Retinal pigment epithelial cell (primary cell): Measurements from ENCODE around the gene GRXCR1.
A peak's percentile ranks its signal among the peaks of the same experiment; 100 is the strongest.

Experiments used
- DNase-seq: peaks from one replicate; pipeline ENCODE4 v3.0.0-alpha.2; 2010; ENCODE audit warnings: low read depth
- H3K4me3 ChIP-seq: 2 replicates; pipeline ENCODE4 v1.5.1; 2011; ENCODE audit warnings: mild to moderate bottlenecking, low read length, control low read depth, moderate library complexity
- TF ChIP-seq, protein P1 (sequence below): conservative IDR thresholded peaks from 2 replicates; pipeline ENCODE4 v1.5.1; 2011; ENCODE audit warnings: low read depth, low read length, control low read depth, inconsistent platforms

GRXCR1 gene

GRCh38 chr4:42925921-42926320 lies 33.4 kb downstream of the GRXCR1 start:
- DNase-seq = no peak
- TF ChIP-seq, protein P1, sequence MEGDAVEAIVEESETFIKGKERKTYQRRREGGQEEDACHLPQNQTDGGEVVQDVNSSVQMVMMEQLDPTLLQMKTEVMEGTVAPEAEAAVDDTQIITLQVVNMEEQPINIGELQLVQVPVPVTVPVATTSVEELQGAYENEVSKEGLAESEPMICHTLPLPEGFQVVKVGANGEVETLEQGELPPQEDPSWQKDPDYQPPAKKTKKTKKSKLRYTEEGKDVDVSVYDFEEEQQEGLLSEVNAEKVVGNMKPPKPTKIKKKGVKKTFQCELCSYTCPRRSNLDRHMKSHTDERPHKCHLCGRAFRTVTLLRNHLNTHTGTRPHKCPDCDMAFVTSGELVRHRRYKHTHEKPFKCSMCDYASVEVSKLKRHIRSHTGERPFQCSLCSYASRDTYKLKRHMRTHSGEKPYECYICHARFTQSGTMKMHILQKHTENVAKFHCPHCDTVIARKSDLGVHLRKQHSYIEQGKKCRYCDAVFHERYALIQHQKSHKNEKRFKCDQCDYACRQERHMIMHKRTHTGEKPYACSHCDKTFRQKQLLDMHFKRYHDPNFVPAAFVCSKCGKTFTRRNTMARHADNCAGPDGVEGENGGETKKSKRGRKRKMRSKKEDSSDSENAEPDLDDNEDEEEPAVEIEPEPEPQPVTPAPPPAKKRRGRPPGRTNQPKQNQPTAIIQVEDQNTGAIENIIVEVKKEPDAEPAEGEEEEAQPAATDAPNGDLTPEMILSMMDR = no peak
- H3K4me3 ChIP-seq = no peak overlapping the region

GRCh38 chr4:42927946-42928345 lies 35.4 kb downstream of the GRXCR1 start:
- peak; percentile 83 for DNase-seq
- no peak overlapping the region for H3K4me3 ChIP-seq
- TF ChIP-seq, protein P1 = no peak

GRCh38 chr4:42928582-42928981 lies 36.1 kb downstream of the GRXCR1 start:
- TF ChIP-seq, protein P1 = no peak
- H3K4me3 ChIP-seq = no peak overlapping the region
- no peak for DNase-seq

- DNase-seq = no peak
- TF ChIP-seq, protein P1 = no peak
- H3K4me3 ChIP-seq = no peak overlapping the region
Observed at GRCh38 chr4:42942216-42942615, 49.7 kb downstream of the GRXCR1 start.

- no peak for DNase-seq
- TF ChIP-seq, protein P1 = no peak
- H3K4me3 ChIP-seq = no peak overlapping the region
Observed at GRCh38 chr4:42945874-42946273, 53.4 kb downstream of the GRXCR1 start.

DNA sequence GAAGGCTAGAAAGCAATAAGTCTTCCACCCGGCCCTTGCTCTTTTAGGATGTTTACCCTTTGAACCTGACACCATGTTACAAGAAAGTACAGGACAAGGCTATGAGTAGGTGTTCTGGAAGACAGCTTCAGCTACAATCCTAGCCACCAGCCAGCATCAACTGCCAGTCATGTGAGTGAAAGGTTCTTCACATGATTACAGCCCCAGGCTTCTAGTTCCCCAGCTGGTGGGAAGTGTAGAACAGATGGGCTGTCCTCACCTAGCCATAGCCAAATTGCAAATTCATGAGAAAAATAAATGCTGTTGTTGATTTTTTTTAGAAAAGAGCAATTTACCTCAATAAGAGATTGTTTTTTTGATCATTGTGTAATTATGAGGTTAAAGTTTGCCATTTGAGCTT lies 60.8 kb downstream of the GRXCR1 start:
- H3K4me3 ChIP-seq = no peak overlapping the region
- DNase-seq = no peak
- TF ChIP-seq, protein P1 = no peak

- H3K4me3 ChIP-seq = no peak overlapping the region
- DNase-seq = peak; percentile 32
- TF ChIP-seq, protein P1 = no peak
Observed at GRCh38 chr4:42954963-42955669, 62.6 kb downstream of the GRXCR1 start.
